Activated T-cell treated with anti-CD3 and anti-CD28 coated beads for 1 hour (primary cell): ENCODE measurements around the gene PTPRN2.
"Not testable (repeated sequence)": the region's sequence is repeated elsewhere in the genome, so short reads cannot be mapped to it uniquely, and the experiment has no call there.

ENCODE experiments used
- DNase-seq: peaks from one replicate; pipeline ENCODE4 v3.0.0-alpha.2; 2020; ENCODE audit warnings: low read depth

Gene PTPRN2

GRCh38 chr7:158301207-158301606, 286.4 kb downstream of the PTPRN2 start:
- DNase-seq = no peak

DNA sequence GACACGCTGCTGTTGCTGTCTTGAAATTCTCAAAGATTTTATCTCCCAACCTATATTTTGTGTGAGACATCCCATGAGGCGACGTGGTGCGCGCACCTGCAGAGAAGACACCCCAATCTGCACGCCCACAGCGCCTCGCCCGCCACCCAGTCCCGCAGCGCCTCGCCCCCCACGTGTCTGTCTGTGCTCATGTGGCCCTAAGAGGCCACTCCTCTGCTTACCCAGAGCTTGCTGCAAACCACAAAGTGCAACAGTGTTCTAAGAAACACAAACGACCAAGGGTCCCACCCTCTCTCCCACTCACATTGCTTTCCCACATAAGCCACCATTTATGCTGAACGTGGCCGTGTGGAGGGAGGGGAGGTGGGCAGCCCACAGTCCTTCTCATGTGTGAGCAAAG, 287.2 kb downstream of the PTPRN2 start:
- no peak for DNase-seq

- no peak for DNase-seq
These were observed 288.0 kb downstream of the PTPRN2 start for GRCh38 chr7:158299607-158300006.

- no peak for DNase-seq
These were observed 290.9 kb downstream of the PTPRN2 start for GRCh38 chr7:158296798-158297104.

- no peak for DNase-seq
These were observed 291.4 kb downstream of the PTPRN2 start for GRCh38 chr7:158295966-158296797.

- not testable (repeated sequence) for DNase-seq
These were observed 293.0 kb downstream of the PTPRN2 start for GRCh38 chr7:158294468-158295215.

DNA sequence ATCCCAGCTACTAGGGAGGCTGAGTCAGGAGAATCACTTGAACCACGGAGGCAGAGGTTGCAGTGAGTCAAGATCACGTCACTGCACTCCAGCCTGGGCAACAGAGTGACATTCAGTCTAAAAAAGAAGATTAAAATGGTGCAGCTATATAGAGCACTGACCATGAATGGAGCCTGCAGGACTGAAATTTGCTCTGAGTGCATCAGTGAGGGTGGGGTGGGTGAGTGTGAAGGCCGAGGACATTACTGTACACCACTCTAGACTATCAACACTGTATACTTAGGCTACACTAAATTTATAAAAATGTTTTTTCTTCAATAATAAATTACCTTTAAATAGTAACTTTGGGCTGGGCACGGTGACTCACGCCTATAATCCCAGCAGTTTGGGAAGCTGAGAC, 294.7 kb downstream of the PTPRN2 start:
- no peak for DNase-seq

DNA sequence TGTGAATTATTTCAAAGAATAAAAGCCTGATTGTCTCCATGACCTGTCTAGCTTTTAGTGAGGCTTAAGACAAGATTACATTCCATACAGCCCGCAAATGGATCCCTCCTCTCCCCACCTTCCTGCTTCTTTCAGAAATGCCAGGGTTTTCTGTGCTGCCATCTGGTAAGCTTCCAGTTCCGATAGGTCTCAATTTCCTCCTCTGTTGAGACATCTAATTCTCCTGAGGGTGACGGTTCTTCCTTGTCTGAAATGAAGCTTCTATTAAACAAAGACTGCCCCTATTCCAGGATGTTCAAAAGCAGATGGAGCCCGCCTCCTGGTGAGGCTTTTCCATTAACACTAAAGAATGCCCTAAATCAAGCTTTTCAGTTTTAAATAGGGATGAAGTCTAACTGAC, 295.6 kb downstream of the PTPRN2 start:
- no peak for DNase-seq

DNA sequence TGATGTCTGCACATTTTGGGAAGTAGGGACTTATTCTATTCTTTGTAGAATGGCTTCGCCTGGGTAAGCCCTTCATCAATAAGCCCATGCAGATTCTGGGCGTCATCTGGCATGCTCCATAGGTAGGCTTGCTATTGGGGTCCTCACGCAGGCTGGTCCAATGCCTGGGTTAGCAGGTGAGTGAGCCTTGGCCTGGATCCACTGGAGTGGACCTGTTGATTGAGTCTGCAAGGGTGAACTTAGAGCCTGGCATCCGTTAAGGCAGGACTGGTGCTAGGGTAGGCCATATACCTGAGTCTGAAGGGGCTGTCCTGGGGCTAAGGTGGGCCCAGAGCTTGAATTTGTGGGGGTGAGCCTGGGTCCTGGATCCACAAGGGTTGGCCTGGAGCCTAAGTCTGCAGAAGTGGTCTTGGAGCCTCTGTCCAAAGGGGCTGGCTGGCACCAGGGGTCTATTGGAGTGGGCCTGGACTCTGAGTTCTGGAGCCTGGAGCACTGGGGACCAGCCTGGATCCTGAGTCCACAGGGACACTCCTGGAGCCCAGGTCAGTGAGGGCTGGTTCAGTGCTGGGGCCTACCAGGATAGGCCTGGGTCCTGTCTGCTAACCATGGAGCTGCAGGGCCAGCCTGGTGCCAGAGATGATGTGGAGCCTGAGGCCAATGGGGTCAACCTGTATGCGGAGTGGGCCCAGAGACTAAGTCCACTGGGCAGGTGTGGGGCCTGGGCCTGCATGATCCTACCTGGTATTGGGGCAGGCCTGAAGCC, 297.7 kb downstream of the PTPRN2 start:
- no peak for DNase-seq

- DNase-seq = no peak
These were observed 298.4 kb downstream of the PTPRN2 start for GRCh38 chr7:158289231-158289630.

DNA sequence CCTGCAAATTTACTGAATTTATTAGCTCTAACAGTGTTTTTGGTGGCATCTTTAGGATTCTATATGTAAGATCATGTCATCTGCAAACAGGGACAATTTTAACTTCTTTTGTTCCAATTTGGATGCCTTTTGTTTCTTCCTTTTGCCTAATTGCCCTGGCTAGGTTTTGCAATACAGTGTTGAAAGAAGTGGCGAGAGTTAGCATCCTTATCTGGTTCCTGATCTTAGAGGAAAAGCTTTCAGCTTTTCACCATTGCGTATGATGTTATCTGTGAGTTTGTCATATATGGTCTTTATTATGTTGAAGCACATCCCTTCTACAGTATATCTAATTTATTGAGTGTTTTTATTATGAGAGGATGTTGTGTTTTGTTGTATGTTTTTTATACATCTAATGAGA, 301.4 kb downstream of the PTPRN2 start:
- no peak for DNase-seq

- DNase-seq = no peak
These were observed 302.2 kb downstream of the PTPRN2 start for GRCh38 chr7:158285383-158285770.

GRCh38 chr7:158284617-158285382, 302.8 kb downstream of the PTPRN2 start:
- no peak for DNase-seq

DNA sequence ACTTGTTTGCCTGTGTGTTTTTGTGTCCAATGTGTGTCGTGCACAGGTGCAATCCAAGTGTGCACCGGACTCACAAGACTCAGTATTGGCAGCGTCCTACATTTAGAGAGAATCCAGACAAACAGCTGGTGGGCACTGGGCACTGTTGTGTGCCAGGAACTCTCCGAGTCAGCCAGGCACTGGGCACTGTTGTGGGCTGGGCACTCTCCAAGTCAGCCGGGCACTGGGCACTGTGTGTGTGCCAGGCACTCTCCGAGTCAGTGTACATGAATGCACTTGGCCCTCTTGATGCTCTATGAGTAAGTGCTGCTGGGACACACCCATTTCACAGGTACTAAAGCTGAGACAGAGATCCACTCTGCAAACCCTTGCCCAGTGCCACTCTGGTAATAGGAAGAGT, 303.5 kb downstream of the PTPRN2 start:
- no peak for DNase-seq

GRCh38 chr7:158283016-158283974, 304.3 kb downstream of the PTPRN2 start:
- no peak for DNase-seq

GRCh38 chr7:158282461-158283001, 305.1 kb downstream of the PTPRN2 start:
- DNase-seq = no peak

DNA sequence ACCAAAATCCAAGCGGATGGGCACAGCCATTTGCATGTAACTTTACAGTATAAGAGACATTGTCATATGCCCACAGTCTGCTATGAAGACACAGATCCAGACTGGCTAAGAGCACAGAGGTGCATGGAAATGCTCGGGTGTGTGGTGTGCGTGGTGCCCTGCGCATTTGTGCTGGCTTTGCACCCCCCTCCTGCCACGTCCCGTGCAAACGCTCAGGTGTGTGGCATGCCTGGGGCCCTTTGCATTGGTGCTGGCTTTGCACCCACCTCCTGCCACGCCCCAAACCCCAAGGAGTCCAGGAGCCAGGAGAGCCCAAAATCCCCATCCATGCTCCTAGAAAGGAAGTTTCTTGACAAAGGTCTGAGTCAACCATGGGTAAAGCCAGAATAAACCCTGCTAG, 306.2 kb downstream of the PTPRN2 start:
- DNase-seq = no peak

DNA sequence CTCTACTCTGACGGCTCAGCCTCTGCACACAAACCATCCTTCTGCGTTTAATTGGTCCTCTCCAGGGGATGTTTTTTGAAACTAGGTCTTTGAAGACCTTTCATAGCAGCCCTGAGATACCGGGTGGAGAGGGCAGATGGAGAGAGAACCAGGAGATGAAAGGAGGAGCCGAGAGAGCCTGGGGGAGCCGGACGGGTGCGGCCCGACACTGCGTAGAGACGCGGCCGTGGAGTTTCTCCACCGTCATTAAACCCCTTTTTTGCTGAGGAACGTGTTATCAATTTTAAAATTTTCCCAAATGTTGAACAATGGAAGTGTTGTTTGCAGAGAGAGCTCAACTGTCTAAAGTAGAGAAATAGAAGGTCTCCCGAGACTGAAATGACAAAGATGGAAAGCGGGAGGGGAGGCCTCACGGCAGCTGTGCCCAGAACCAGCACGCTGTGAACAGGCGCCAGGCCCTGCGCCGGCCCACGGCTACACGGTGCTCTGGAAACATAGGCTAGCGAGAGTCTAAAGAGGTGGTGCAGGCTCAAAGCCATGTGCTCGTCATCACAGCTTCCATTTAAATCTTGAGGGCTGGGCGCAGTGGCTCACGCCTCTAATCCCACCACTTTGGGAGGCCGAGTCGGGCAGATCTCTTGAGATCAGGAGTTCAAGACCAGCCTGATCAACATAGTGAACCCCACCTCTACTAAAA, 307.0 kb downstream of the PTPRN2 start:
- no peak for DNase-seq

DNA sequence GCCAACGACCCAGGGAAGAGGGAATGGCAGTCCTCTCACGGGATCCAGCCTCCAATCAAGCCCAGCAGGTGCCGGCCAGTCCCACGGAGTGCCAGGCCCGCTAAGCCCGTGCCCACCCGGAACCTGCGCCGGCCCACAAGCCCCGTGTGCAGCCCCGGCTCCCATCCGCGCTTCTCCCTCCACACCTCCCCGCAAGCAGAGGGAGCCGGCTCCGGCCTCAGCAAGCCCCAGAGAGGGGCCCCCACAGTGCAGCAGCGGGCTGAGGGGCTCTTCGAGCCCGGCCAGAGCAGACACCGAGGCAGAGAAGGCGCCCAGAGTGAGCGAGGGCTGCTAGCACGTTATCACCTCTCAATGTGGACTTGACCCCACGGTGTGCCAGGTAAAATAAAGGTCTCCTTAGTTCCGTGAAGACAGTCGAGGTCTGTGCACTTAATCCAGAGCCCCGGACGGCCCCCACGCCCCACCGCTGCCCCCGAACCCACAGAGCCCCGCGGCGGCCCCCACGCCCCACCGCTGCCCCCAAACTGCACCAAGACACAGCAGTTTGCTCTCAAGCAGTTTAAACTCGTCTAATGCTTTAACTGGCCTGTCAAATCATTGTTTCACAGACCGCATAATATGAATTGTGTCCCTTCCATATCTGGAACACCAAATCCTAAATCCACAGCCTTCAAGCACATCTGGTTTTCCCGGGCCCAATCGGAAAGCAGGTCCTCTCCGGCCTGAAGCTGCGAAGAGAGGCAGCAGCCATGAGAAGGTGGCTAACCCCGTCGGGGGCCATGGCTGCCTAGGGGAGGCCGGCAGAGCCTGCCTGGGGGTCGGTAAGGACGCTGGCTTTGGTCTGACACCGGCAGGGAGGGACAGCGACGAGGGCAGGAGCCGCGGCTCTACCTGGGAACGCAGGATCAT, 307.8 kb downstream of the PTPRN2 start:
- DNase-seq = no peak
